ENCODE data around the gene LOXHD1.

DNA sequence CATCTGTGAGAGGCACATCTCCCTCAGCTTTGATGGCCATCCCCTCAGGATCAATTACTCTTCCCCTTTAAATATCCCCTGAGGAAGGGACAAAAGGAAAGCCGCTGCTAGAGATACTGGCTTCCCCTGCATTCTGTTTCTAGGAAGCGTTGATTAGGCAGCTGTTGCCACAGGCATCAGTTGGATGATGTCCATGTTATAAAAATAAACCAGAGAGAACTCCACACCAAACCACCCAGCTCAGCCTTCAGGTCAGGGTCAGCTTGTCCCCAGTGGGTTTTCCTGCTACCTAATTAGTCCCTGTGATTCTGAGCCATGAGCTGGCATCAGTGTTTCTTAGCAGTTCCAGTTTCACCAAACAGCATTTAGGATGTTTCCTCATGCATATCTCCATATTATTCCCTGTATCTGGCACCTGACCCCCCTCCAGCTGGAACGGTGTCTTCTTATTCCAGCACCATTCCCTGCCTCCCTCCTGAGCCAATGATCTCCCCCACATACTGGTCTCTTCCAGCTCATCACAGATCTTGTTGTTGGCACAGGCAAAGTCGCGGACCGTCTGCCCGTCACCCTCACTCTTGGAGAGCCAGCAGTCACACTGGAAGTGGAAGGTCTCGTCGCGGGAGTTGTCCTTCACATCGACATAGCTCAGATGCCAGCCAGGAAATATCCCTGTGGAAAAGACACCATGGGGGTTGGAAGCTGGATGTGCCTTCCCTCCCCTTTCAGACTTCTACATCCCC is 168.4 kb downstream of the LOXHD1 start:
- TF ChIP-seq, protein P1, sequence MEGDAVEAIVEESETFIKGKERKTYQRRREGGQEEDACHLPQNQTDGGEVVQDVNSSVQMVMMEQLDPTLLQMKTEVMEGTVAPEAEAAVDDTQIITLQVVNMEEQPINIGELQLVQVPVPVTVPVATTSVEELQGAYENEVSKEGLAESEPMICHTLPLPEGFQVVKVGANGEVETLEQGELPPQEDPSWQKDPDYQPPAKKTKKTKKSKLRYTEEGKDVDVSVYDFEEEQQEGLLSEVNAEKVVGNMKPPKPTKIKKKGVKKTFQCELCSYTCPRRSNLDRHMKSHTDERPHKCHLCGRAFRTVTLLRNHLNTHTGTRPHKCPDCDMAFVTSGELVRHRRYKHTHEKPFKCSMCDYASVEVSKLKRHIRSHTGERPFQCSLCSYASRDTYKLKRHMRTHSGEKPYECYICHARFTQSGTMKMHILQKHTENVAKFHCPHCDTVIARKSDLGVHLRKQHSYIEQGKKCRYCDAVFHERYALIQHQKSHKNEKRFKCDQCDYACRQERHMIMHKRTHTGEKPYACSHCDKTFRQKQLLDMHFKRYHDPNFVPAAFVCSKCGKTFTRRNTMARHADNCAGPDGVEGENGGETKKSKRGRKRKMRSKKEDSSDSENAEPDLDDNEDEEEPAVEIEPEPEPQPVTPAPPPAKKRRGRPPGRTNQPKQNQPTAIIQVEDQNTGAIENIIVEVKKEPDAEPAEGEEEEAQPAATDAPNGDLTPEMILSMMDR (IDR thresholded peaks at IDR 0.05; ENCODE audit: low read length) = no peak
- no peak for TF ChIP-seq EZH2 (IDR thresholded peaks at IDR 0.05; ENCODE audit: borderline replicate concordance, low read length)
